IMR-90 (cell line): ENCODE measurements around the gene SEC24A. TPM values are rescaled to one million over a fixed set of nuclear protein-coding genes. Genes with fewer than 3 reads are reported as not detected.

Source experiments
- ATAC-seq: fragments of 200-7000 bp; cut with Tn5 transposase; 2 replicates; pipeline ENCODE4 v1.9.1; 2020; ENCODE audit warnings: low read depth, mild to moderate bottlenecking, moderate library complexity
- BruUV-seq: library from RNA; stranded (reverse); fragments of 400-500 nt; replicated peaks from 2 replicates; lab custom pipeline; 2021; lab: Mats Ljungman, UMichigan
- CTCF ChIA-PET: fragments of 300-600 bp; formaldehyde crosslinking; extraction: SDS; loops from one replicate; lab custom pipeline; 2021; ENCODE audit warnings: antibody characterized with exemption; lab: Yijun Ruan, JAX
- POLR2A ChIA-PET: fragments of 300-600 bp; sonication (Branson Sonifier 250); formaldehyde crosslinking; loops from one replicate; lab custom pipeline; 2022; ENCODE audit warnings: antibody characterized with exemption; ENCODE audit not compliant: unreplicated experiment; lab: Charles Lee
- DNase-seq: peaks from one replicate; pipeline ENCODE4 v3.0.0; 2013
- H2AFZ ChIP-seq: replicated peaks from 2 replicates; pipeline ENCODE3; 2013; ENCODE audit warnings: low read length, mild to moderate bottlenecking; ENCODE audit not compliant: poor library complexity
- H2AK5ac ChIP-seq: 2 replicates; pipeline ENCODE4 v1.6.1; 2013; ENCODE audit warnings: low read depth, low read length, inconsistent platforms
- H2AK9ac ChIP-seq: replicated peaks from 2 replicates; pipeline ENCODE3; 2013; ENCODE audit warnings: mild to moderate bottlenecking, low read depth, low read length, moderate library complexity; ENCODE audit not compliant: poor library complexity
- H2BK120ac ChIP-seq: 2 replicates; pipeline ENCODE4 v1.6.1; 2013; ENCODE audit warnings: low read depth, low read length, inconsistent platforms
- H2BK15ac ChIP-seq: 3 replicates; pipeline ENCODE4 v1.6.1; 2013; ENCODE audit warnings: low read depth, low read length, inconsistent platforms
- H2BK20ac ChIP-seq: 2 replicates; pipeline ENCODE4 v1.6.1; 2013; ENCODE audit warnings: low read depth, mild to moderate bottlenecking, inconsistent platforms, low read length, moderate library complexity
- H2BK5ac ChIP-seq: 2 replicates; pipeline ENCODE4 v1.6.1; 2013; ENCODE audit warnings: mild to moderate bottlenecking, low read depth, low read length, inconsistent platforms; ENCODE audit not compliant: poor library complexity, severe bottlenecking
- H3K14ac ChIP-seq: replicated peaks from 2 replicates; pipeline ENCODE4 v1.6.1; 2013; ENCODE audit warnings: low read depth, low read length, inconsistent platforms
- H3K18ac ChIP-seq: 2 replicates; pipeline ENCODE4 v1.6.1; 2013; ENCODE audit warnings: low read depth, low read length, control low read depth
- H3K23ac ChIP-seq: 2 replicates; pipeline ENCODE4 v1.6.1; 2013; ENCODE audit warnings: low read depth, low read length, inconsistent platforms
- H3K27ac ChIP-seq: 2 replicates; pipeline ENCODE4 v1.5.1; 2013; ENCODE audit warnings: mild to moderate bottlenecking, control low read depth, low read length; ENCODE audit not compliant: insufficient read depth
- H3K27me3 ChIP-seq: 2 replicates; pipeline ENCODE4 v1.6.1; 2013; ENCODE audit warnings: low read length; ENCODE audit not compliant: control insufficient read depth, insufficient read depth
- H3K36me3 ChIP-seq: 2 replicates; pipeline ENCODE4 v1.6.1; 2013; ENCODE audit warnings: low read length, mixed read lengths; ENCODE audit not compliant: control insufficient read depth, insufficient read depth
- H3K4ac ChIP-seq: 2 replicates; pipeline ENCODE4 v1.6.1; 2013; ENCODE audit warnings: low read depth, low read length, inconsistent platforms
- H3K4me1 ChIP-seq: 2 replicates; pipeline ENCODE4 v1.6.1; 2013; ENCODE audit warnings: low read length, mixed read lengths; ENCODE audit not compliant: control insufficient read depth, insufficient read depth
- H3K4me2 ChIP-seq: 2 replicates; pipeline ENCODE4 v1.6.1; 2013; ENCODE audit warnings: low read depth, mild to moderate bottlenecking, control low read depth, low read length, moderate library complexity
- H3K4me3 ChIP-seq: 2 replicates; pipeline ENCODE4 v1.5.1; 2013; ENCODE audit warnings: low read depth, mild to moderate bottlenecking, control low read depth, low read length, moderate library complexity; ENCODE audit not compliant: insufficient read depth
- H3K56ac ChIP-seq: 2 replicates; pipeline ENCODE4 v1.6.1; 2013; ENCODE audit warnings: low read length, inconsistent platforms; ENCODE audit not compliant: insufficient read depth; ENCODE audit errors: extremely low read depth
- H3K79me1 ChIP-seq, 2 experiments: 2 replicates each; pipeline ENCODE4 v1.6.1; 2013; ENCODE audit warnings: low read length in 2 of 2, inconsistent platforms in 1 of 2, low read depth in 1 of 2
- H3K9ac ChIP-seq: 2 replicates; pipeline ENCODE4 v1.6.1; 2013; ENCODE audit warnings: low read depth, low read length, control low read depth
- H3K9me1 ChIP-seq: 2 replicates; pipeline ENCODE4 v1.6.1; 2013; ENCODE audit warnings: low read length, inconsistent platforms; ENCODE audit not compliant: insufficient read depth
- H3K9me3 ChIP-seq: 2 replicates; pipeline ENCODE4 v1.6.1; 2013; ENCODE audit warnings: low read length; ENCODE audit not compliant: control insufficient read depth, insufficient read depth
- H4K20me1 ChIP-seq: 2 replicates; pipeline ENCODE4 v1.6.1; 2013; ENCODE audit warnings: low read length, inconsistent platforms; ENCODE audit not compliant: insufficient read depth
- H4K5ac ChIP-seq: 2 replicates; pipeline ENCODE4 v1.6.1; 2013; ENCODE audit warnings: mild to moderate bottlenecking, low read depth, low read length, control low read depth
- H4K8ac ChIP-seq, 2 experiments: 2 replicates each; pipeline ENCODE4 v1.6.1; 2013; ENCODE audit warnings: low read depth in 2 of 2, low read length in 2 of 2, control low read depth in 1 of 2, inconsistent platforms in 1 of 2
- H4K91ac ChIP-seq: 2 replicates; pipeline ENCODE4 v1.6.1; 2013; ENCODE audit warnings: low read depth, low read length, inconsistent platforms; ENCODE audit not compliant: insufficient read depth
- BHLHE40 ChIP-seq: fragments of 150-350 bp; IDR thresholded peaks from 2 replicates; pipeline ENCODE4 v1.6.1; 2016; ENCODE audit warnings: mild to moderate bottlenecking, low read depth, low read length
- CEBPB ChIP-seq: IDR thresholded peaks from 2 replicates; pipeline ENCODE4 v1.6.1; 2012; ENCODE audit warnings: low read depth, low read length, improper control_type of control experiment
- CHD1 ChIP-seq: IDR thresholded peaks from 2 replicates; pipeline ENCODE4 v1.6.1; 2012; ENCODE audit warnings: low read depth, low read length, improper control_type of control experiment
- CTCF ChIP-seq: conservative IDR thresholded peaks from 2 replicates; pipeline ENCODE4 v1.5.1; 2012; ENCODE audit warnings: mild to moderate bottlenecking, low read depth, low read length, improper control_type of control experiment
- ELK1 ChIP-seq: fragments of 150-350 bp; IDR thresholded peaks from 2 replicates; pipeline ENCODE4 v1.6.1; 2016; ENCODE audit warnings: low read depth, mild to moderate bottlenecking, low read length, moderate library complexity, borderline replicate concordance
- FOS ChIP-seq: fragments of 150-350 bp; IDR thresholded peaks from 2 replicates; pipeline ENCODE4 v1.6.1; 2016; ENCODE audit warnings: low read depth, low read length
- MAFK ChIP-seq: IDR thresholded peaks from 2 replicates; pipeline ENCODE4 v1.6.1; 2012; ENCODE audit warnings: low read depth, low read length, improper control_type of control experiment
- MAZ ChIP-seq: IDR thresholded peaks from 2 replicates; pipeline ENCODE4 v1.6.1; 2012; ENCODE audit warnings: low read depth, mild to moderate bottlenecking, low read length, improper control_type of control experiment, moderate library complexity, borderline replicate concordance
- MXI1 ChIP-seq: IDR thresholded peaks from 2 replicates; pipeline ENCODE4 v1.6.1; 2012; ENCODE audit warnings: low read depth, mild to moderate bottlenecking, low read length, moderate library complexity, borderline replicate concordance
- NFE2L2 ChIP-seq: fragments of 150-350 bp; IDR thresholded peaks from 2 replicates; pipeline ENCODE4 v1.6.1; 2016; ENCODE audit warnings: low read depth, mild to moderate bottlenecking, low read length
- RAD21 ChIP-seq: IDR thresholded peaks from 2 replicates; pipeline ENCODE4 v1.6.1; 2012; ENCODE audit warnings: low read length, improper control_type of control experiment
- RCOR1 ChIP-seq: IDR thresholded peaks from 2 replicates; pipeline ENCODE4 v1.6.1; 2012; ENCODE audit warnings: mild to moderate bottlenecking, low read length, improper control_type of control experiment; ENCODE audit not compliant: insufficient replicate concordance
- RFX5 ChIP-seq: IDR thresholded peaks from 2 replicates; pipeline ENCODE4 v1.8.0; 2012; ENCODE audit warnings: low read depth, mild to moderate bottlenecking, low read length, moderate library complexity
- SMC3 ChIP-seq: fragments of 150-350 bp; IDR thresholded peaks from 2 replicates; pipeline ENCODE4 v1.6.1; 2016; ENCODE audit warnings: low read depth, mild to moderate bottlenecking, antibody characterized with exemption, low read length, moderate library complexity
- USF2 ChIP-seq: fragments of 150-350 bp; IDR thresholded peaks from 2 replicates; pipeline ENCODE4 v1.6.1; 2017; ENCODE audit warnings: mild to moderate bottlenecking, antibody characterized with exemption, low read length, low read depth
- WGBS, 2 experiments: methylation state at CpG; one replicate each; pipeline versions ENCODE4 v1.1.5 to v1.1.7; 2013; ENCODE audit warnings: missing lambda C conversion rate in 2 of 2; ENCODE audit not compliant: insufficient read length in 1 of 2; ENCODE audit errors: extremely low coverage in 2 of 2; 5-methylcytosine and 5-hydroxymethylcytosine counted together
- dilution Hi-C: fragments of 300-500 bp; cut with HindIII; formaldehyde crosslinking; loops from one replicate; pipeline ENCODE4 v1.14.3; 2018; ENCODE audit warnings: low sequenced_read_pairs; ENCODE audit not compliant: unreplicated experiment
- in situ Hi-C: fragments of 300-500 bp; cut with MboI; formaldehyde crosslinking; loops from 3 replicates; pipeline ENCODE4 v1.14.3; 2019; ENCODE audit warnings: low sequenced_read_pairs, inconsistent platforms, mixed read lengths
- intact Hi-C: fragments of 100-400 bp; cut with micrococcal nuclease; formaldehyde crosslinking; loops from 2 replicates; pipeline ENCODE4 v1.10.0; 2022
- polyA plus RNA-seq, 3 experiments: library from polyadenylated mRNA; depleted of rRNA; stranded (reverse); fragments of >200 nt; gene quantifications; 2 replicates each; pipeline ENCODE4 v1.2.3, GENCODE V29; 2012; ENCODE audit warnings: low replicate concordance in 1 of 3
- total RNA-seq: library from RNA; depleted of rRNA; stranded (reverse); fragments of >200 nt; gene quantifications from 2 replicates; pipeline ENCODE4 v1.2.3, GENCODE V29; 2012

The SEC24A gene
- total and polyA plus RNA-seq, 2 of the 4 experiments (the other 2 are of a cell fraction) = 23.9 to 28.1 TPM

DNA sequence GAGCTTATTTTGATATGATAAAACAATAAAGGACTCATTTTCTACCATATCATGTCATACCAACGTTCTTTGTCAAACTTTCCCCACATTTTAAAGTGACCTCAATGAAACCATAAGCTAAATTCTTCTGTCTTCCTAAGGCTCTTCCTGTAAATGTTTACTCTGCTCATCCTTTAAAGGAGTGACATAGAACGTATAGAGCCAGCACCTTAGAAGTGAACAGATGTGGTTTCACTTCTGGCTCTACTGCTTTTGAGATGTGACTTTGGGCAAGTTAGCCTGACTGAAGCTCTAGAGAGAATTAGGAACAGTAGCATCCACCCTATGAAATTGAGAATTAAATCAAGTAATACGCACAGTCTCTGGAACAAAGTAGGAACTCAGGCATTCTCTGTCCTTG lies 40.0 kb upstream of the SEC24A start:
- H3K36me3 ChIP-seq = peaks cover 40% of the 10 kb centered on the region
- H2AK5ac ChIP-seq = no peak overlapping the region
- ATAC-seq (no peak), DNase-seq (no peak)
- H3K4me3 ChIP-seq = no peak overlapping the region
- in situ Hi-C loops = no loop called here
- no peaks in the 10 kb centered on the region for H4K20me1 ChIP-seq
- no peak overlapping the region for H3K4ac ChIP-seq
- intact Hi-C loops = no loop called here
- no peak overlapping the region for H2BK5ac ChIP-seq
- no peak for TF ChIP-seq ELK1
- TF ChIP-seq SMC3 = no peak
- TF ChIP-seq RCOR1 = no peak
- TF ChIP-seq CEBPB = no peak
- TF ChIP-seq MXI1 = no peak
- TF ChIP-seq NFE2L2 = no peak
- TF ChIP-seq USF2 = no peak
- no peak for TF ChIP-seq CTCF
- TF ChIP-seq MAFK = no peak
- no peak for TF ChIP-seq MAZ
- no peak for TF ChIP-seq CHD1
- no peak for TF ChIP-seq BHLHE40
- no peak for TF ChIP-seq FOS
- no peak for TF ChIP-seq RFX5
- TF ChIP-seq RAD21 = no peak
- no peak overlapping the region for H4K91ac ChIP-seq
- no peak overlapping the region for H3K9ac ChIP-seq
- no peak overlapping the region for H3K27ac ChIP-seq
- no TSS peak for BruUV-seq
- no peak overlapping the region for H3K23ac ChIP-seq
- no peak overlapping the region for H2BK20ac ChIP-seq
- no peak overlapping the region for H3K14ac ChIP-seq
- H2BK15ac ChIP-seq = no peak overlapping the region
- no peak overlapping the region for H3K56ac ChIP-seq
- POLR2A ChIA-PET = no interaction called here
- 80% methylated on average over 1 of the region's 3 CpGs; no CpG with 5 or more reads in 1 of the 2 experiments for WGBS, 2 experiments
- H3K9me3 ChIP-seq = no peaks in the 10 kb centered on the region
- H3K27me3 ChIP-seq = no peaks in the 10 kb centered on the region
- CTCF ChIA-PET = no interaction called here
- no peaks in the 10 kb centered on the region for H3K4me1 ChIP-seq
- H3K9me1 ChIP-seq = no peaks in the 10 kb centered on the region
- H3K4me2 ChIP-seq = no peak overlapping the region
- no peak overlapping the region for H2BK120ac ChIP-seq
- H3K18ac ChIP-seq = no peak overlapping the region
- dilution Hi-C loops = no loop called here
- H4K8ac ChIP-seq = no peak overlapping the region
- no peaks in the 10 kb centered on the region for H3K79me1 ChIP-seq
- H2AK9ac ChIP-seq = no peak overlapping the region
- no peak overlapping the region for H2AFZ ChIP-seq
- no peak overlapping the region for H4K5ac ChIP-seq
